Measurements from ENCODE around the gene ZNF177. TPM values are rescaled to one million over a fixed set of nuclear protein-coding genes. Genes with fewer than 3 reads are reported as not detected.
"Not testable (repeated sequence)": the region's sequence is repeated elsewhere in the genome, so short reads cannot be mapped to it uniquely, and the experiment has no call there.

Gene ZNF177
- 2.2 and 2.7 TPM in 2 replicates for total RNA-seq (2014; rRNA removed; shearing (Covaris generic))

DNA sequence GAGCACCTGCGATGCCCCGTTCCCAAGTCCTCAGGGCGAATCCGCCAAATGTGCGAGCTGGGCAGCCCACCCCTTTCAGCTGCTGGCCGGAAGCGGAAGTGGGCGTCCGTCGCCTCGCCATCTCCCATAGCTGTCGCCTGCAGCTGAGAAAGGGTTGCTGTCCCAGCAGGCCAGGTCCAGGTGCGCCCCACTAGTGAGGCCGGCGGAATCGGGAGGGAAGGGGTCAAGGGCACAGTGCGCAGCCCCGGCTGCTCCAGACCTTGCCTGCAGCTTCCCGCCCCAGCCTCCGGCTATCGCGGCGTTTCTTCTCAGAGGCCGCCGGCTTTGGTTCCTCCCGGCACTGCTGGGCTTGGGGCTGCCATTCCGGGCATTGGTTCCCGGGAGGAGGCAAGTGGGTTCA is at the start of gene ZNF177:
TSS of gene ZNF177 (plus strand) at position 109 of the 400 bp plus-strand sequence. CDS start 15,299 bp downstream, outside the sequence.
- no peak for DNase-seq (ENCODE audit: low spot score)
- in situ Hi-C loops (cut with HindIII; ENCODE audit: low sequenced_read_pairs), result no loop called here

GRCh38 chr19:9313756-9314155 is 49.1 kb upstream of the ZNF177 start:
- no peak for DNase-seq (ENCODE audit: low spot score)
- in situ Hi-C loops (cut with HindIII; ENCODE audit: low sequenced_read_pairs), result no loop called here

DNA sequence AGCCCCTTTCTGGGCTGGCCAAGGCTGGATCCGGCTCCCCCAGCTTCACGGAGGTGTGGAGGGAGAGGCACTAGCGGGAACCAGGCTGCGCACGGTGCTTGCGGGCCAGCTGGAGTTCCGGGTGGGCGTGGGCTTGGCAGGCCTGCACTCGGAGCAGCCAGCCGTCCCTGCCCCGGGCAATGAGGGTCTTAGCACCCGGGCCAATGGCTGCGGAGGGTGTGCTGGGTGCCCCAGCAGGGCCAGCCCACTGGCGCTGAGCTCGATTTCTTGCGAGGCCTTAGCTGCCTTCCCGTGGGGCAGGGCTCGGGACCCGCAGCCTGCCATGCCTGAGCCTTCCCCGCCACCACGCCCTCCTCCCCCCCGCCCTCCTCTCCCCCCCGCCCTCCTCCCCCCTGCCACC is 41.5 kb upstream of the ZNF177 start:
- no peak for DNase-seq (ENCODE audit: low spot score)
- in situ Hi-C loops (cut with HindIII; ENCODE audit: low sequenced_read_pairs), result no loop called here

GRCh38 chr19:9321756-9322155 is 41.1 kb upstream of the ZNF177 start:
- DNase-seq (ENCODE audit: low spot score); in situ Hi-C loops (cut with HindIII; ENCODE audit: low sequenced_read_pairs): not testable (repeated sequence)

DNA sequence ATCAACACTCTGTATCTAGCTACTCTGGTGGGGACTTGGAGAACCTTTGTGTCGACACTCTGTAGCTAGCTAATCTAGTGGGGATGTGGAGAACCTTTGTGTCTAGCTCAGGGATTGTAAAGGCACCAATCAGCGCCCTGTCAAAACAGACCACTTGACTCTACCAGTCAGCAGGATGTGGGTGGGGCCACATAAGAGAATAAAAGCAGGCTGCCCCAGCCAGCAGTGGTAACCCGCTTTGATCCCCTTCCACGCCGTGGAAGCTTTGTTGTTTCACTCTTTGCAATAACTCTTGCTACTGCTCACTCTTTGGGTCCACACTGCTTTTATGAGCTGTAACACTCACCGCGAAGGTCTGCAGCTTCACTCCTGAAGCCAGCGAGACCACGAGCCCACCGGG is 40.6 kb upstream of the ZNF177 start:
- DNase-seq (ENCODE audit: low spot score); in situ Hi-C loops (cut with HindIII; ENCODE audit: low sequenced_read_pairs): not testable (repeated sequence)

- in situ Hi-C loops (cut with HindIII; ENCODE audit: low sequenced_read_pairs), result no loop called here
- DNase-seq (ENCODE audit: low spot score), result peak; percentile 88
These were observed 39.3 kb upstream of the ZNF177 start for GRCh38 chr19:9323557-9323918.

GRCh38 chr19:9323919-9324583 is 38.8 kb upstream of the ZNF177 start, which contains the start of gene ZNF559:
Gene ZNF559, plus strand, starts transcription at chr19:9324179. Its CDS starts 14,371 bp downstream, at chr19:9338550.
- in situ Hi-C loops (cut with HindIII; ENCODE audit: low sequenced_read_pairs), result no loop called here
- peak; percentile 90 for DNase-seq (ENCODE audit: low spot score)

GRCh38 chr19:9324584-9324962 is 38.2 kb upstream of the ZNF177 start:
- in situ Hi-C loops (cut with HindIII; ENCODE audit: low sequenced_read_pairs), result no loop called here
- no peak for DNase-seq (ENCODE audit: low spot score)

- in situ Hi-C loops (cut with HindIII; ENCODE audit: low sequenced_read_pairs), result no loop called here
- DNase-seq (ENCODE audit: low spot score), result no peak
These were observed 32.8 kb upstream of the ZNF177 start for GRCh38 chr19:9329999-9330398.

- DNase-seq (ENCODE audit: low spot score), result no peak
- in situ Hi-C loops (cut with HindIII; ENCODE audit: low sequenced_read_pairs), result no loop called here
These were observed 20.1 kb upstream of the ZNF177 start for GRCh38 chr19:9342610-9343304.

GRCh38 chr19:9345005-9345404 is 17.8 kb upstream of the ZNF177 start:
- in situ Hi-C loops (cut with HindIII; ENCODE audit: low sequenced_read_pairs), result no loop called here
- DNase-seq (ENCODE audit: low spot score), result no peak

GRCh38 chr19:9348253-9348652 is 14.6 kb upstream of the ZNF177 start:
- in situ Hi-C loops (cut with HindIII; ENCODE audit: low sequenced_read_pairs), result no loop called here
- DNase-seq (ENCODE audit: low spot score), result no peak

GRCh38 chr19:9348671-9349070 is 14.1 kb upstream of the ZNF177 start:
- DNase-seq (ENCODE audit: low spot score), result no peak
- in situ Hi-C loops (cut with HindIII; ENCODE audit: low sequenced_read_pairs), result no loop called here

DNA sequence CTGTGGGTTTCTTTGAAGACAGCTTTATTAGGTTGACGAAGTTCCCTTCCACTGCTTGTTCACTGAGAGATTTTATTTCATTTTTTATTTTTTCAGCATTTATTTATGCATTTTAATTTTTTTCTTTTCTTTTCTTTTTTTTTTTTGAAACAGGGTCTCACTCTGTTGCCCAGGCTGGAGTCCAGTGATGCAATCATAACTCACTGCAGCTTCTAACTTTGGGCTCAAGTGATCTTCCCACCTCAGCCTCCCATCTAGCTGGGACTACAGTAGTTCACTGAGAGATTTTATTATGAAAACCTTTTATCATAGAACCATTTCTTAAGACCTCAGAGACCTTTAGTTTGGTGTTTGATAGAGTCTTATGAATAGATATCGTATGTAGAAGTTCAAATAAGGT is 10.3 kb upstream of the ZNF177 start:
- in situ Hi-C loops (cut with HindIII; ENCODE audit: low sequenced_read_pairs), result no loop called here

DNA sequence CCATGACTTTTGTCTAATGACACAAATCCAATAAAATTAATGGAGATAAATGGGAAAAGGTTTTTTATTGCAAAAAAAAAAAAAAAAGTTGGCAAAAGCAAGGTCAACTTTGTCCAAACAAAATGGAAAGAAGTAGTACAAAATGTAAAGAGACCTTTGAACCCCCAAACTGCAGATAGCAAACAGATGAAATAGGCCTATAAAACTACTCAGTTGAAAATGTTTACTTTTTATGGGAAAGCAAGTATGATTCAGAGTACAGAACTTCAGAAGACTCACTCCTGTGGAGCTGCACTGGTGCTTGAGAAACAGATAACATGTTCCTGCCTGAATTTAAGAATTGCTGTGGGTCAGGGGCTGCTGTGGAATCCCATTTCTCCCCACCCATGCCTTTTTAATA is 9.8 kb upstream of the ZNF177 start:
- in situ Hi-C loops (cut with HindIII; ENCODE audit: low sequenced_read_pairs), result no loop called here
- DNase-seq (ENCODE audit: low spot score), result no peak

More for the DNA sequence above, 10.3 kb upstream of the ZNF177 start:
- no peak for DNase-seq (ENCODE audit: low spot score)

GRCh38 chr19:9354651-9355050 is 8.2 kb upstream of the ZNF177 start:
- no peak for DNase-seq (ENCODE audit: low spot score)
- in situ Hi-C loops (cut with HindIII; ENCODE audit: low sequenced_read_pairs), result no loop called here

- in situ Hi-C loops (cut with HindIII; ENCODE audit: low sequenced_read_pairs), result no loop called here
- no peak for DNase-seq (ENCODE audit: low spot score)
These were observed 8.2 kb downstream of the ZNF177 start for GRCh38 chr19:9370738-9371619.

- in situ Hi-C loops (cut with HindIII; ENCODE audit: low sequenced_read_pairs), result no loop called here
- no peak for DNase-seq (ENCODE audit: low spot score)
These were observed 18.6 kb downstream of the ZNF177 start for GRCh38 chr19:9381361-9381785.

DNA sequence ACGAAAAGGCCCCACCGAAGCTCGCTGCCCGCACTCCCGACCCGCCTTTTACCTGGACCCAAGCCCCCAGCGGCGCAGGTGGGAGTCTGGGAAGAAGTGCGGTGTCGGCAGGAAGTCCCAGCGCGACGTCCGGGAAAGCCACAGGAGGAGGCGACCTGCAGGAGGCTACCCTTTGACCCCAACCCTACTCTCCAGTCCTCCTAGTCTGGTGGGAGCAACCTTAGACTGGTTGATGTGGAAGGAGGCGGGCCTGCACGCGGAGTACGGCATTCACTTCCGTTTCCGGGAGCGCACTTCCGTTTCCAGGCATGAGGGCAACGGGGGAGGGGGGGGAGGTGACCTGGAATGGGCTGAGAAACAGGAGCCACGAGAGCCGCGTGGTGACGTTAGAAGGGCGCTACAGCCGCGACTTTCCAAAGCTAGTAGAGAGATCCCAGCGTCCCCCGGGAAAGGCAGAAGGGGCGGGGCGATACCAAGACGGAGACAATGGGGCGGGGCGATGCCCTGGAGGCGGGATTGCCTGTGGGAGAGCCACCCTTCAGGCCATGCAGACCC is 44.1 kb downstream of the ZNF177 start:
- peak; percentile 61 for DNase-seq (ENCODE audit: low spot score)
- in situ Hi-C loops (cut with HindIII; ENCODE audit: low sequenced_read_pairs), result no loop called here

DNA sequence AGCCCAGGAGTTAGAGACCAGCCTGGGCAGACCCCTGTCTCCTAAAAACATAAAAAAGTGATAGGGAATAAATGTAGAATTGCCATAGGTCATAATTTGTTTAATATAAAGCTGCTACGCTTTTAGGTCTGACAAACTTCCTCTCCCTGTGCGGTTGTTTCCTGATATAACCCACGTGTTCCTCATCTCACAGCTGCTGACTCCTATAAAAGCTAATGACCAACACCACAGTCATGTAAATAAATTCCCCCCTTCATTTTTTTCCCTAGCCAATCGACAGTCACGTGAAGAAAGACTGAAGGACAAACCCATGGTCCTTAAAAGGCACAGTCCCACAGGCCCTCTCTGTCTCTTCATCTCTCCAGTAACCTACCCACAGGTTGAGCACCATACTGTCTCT is 45.0 kb downstream of the ZNF177 start:
- DNase-seq (ENCODE audit: low spot score), result no peak
- in situ Hi-C loops (cut with HindIII; ENCODE audit: low sequenced_read_pairs), result no loop called here
